Measurements from ENCODE around the gene MSMO1.

The MSMO1 gene

DNA sequence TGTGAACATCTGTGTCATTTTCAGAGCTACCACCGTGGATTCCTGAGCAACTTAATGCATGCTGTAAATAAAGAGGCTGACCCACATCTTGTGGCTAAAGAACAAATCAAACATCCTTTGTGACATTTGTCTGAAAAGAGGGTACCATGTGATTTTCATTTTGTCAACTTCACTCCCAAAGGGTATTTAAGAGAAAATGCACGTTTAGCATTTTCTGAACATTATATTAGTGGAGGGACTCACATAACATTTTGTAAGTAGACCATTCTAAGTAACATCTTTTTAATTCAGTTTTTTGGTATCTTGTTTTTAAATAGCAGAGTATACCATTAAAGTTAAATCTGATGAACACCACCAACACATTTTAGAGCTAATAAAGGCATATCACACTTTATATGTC is 34.3 kb downstream of the MSMO1 start:
- no peak for DNase-seq

DNA sequence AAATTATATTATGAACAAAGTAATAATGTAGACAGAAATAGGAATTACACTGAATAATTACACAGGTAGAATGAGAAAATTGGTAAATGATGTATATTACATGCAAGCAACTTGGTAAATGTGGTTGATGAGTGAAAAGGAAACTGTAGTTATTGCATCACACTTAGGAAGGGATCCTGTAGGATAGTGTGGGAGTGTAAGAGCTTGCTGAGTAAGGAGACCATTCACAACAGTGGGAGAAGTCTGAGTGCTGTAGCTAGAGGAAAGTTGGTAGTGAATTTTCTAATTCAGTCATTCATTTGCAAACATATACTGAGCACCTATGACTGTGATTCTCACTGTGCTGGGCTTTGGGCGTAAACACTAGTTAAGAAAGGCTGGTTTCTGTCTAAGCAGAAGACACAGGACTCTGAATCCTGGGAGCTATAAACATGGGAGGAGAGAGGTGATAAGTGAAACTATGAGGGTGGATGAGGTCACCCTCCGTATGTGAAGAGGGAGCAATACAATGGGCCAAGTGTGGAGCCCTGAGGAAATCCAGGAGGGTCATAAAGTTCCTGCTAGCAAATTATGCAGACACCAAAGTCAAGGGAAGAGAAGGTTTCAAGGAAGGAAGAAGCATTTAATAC is 37.1 kb downstream of the MSMO1 start:
- DNase-seq, result no peak

DNA sequence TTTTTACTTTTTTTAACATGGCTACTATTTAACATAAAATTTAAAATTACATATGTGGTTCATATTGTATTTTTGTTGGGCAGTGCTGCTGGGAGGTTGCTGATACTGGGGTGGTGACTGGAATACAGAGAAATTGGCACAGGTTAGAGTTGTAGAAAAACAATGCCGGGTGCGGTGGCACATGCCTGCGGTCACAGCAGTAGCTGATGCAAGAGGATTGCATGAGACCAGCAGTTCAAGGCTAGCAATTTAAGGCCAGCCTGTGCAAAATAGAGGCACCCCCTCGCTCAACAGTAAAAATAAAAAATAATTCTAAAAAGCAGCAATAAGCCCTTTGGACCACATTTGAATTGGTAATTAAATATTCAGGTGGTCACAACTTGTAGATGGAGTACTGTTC is 39.6 kb downstream of the MSMO1 start:
- DNase-seq, result no peak

GRCh38 chr4:165368114-165368513 is 40.6 kb downstream of the MSMO1 start:
- no peak for DNase-seq

GRCh38 chr4:165368567-165368966 is 41.1 kb downstream of the MSMO1 start:
- no peak for DNase-seq

DNA sequence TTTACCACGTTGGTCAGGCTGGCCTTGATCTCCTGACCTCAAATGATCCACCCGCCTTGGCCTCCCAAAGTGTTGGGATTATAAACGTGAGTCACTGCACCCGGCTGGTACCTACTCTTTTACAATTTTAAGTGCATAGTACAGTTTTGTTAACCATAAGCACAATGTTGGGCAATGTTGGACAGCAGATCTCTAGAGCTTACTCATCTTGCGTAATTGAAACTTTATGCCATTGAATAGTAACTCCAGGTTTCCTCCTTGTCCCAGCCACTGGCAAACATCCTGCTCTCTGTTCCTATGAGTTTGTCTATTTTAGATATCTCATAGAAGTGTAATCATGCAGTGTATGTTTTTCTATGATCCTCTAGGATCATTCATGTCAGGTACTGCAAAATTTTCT is 42.1 kb downstream of the MSMO1 start:
- DNase-seq, result no peak

DNA sequence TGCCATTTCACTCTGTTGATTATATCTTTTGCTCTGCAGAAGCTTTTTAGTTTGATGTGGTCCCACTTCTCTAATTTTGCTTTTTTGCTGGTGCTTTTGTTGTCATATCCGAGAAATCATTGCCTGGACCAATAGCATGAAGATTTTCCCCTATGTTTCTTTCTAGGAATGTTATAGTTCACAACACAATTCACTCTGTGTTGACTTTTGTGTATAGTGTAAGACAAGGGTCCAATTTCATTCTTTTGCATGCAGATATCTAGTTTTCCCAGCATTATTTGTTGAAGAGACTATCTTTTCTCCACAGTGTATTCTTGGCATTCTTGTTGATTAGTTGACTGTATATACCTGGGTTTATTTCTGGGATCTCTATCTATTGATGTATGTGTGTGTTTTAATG is 43.1 kb downstream of the MSMO1 start:
- no peak for DNase-seq

GRCh38 chr4:165375465-165375864 is 48.0 kb downstream of the MSMO1 start:
- DNase-seq, result no peak

DNA sequence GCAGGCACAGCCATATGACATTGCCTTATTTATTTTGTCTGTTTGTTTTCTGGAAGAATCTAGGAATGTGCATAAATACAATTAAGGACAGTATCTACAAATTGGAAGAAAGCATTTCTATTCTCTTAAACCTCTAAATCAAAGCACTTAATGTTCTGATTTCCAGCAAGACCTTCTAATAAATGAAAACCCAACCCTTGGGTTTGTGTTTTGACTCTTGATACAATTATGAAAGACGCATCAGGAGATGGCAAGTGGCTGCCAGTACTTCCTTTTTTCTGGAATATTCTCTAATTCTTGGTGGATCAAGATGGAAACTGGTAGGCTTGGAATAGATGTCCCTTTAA is 50.9 kb downstream of the MSMO1 start:
- DNase-seq, result no peak

GRCh38 chr4:165378745-165379677 is 51.5 kb downstream of the MSMO1 start, which contains the start of gene CPE:
Gene CPE (plus strand): TSS chr4:165379008. CDS start chr4:165379222, 214 bp downstream.
- peak; percentile 36 for DNase-seq

DNA sequence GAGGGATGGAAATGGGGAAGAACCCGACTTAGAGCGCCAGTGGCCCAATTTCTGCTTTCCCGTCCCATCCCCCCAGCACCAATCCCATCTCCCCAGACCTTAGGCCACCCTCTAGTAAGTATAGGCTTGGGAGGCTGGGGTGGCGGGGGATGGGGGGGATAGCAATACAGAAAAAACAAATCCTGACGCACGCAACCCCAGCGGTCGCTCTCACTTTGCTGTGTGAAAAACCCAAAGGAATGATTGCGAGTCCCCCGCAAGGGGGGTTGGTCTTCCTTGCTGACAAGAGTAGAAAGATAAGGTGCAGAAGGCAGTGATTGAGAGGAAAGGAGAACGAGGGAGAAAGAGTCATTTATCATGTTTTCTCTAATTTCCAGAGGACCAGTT is 52.2 kb downstream of the MSMO1 start:
- DNase-seq, result no peak

- no peak for DNase-seq
Observed at GRCh38 chr4:165380805-165381204, 53.3 kb downstream of the MSMO1 start.

DNA sequence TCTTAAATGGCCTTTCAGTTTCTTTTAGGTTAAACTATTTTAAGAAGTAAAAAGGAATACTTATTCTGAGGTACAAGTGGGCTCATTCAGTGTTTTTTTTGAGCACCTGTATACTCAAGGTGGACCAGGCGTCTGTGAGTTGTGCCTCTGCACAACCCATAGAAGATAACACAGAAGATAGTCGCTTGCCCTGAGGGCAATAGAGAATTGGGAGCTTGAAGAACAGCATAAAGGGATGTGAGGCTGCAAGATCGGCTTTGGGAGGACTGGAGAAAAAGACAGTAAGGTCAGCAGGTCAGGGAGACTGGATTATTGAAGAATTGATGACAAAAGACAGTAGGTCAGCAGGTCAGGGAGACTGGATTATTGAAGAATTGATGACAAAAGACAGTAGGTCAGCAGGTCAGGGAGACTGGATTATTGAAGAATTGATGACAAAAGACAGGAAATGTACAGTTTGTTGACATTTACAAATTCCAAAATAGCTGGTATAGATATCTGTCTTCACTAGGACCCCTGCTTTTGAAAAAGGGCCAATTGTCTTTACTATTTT is 54.4 kb downstream of the MSMO1 start:
- no peak for DNase-seq

- DNase-seq, result no peak
Observed at GRCh38 chr4:165382640-165383039, 55.2 kb downstream of the MSMO1 start.

DNA sequence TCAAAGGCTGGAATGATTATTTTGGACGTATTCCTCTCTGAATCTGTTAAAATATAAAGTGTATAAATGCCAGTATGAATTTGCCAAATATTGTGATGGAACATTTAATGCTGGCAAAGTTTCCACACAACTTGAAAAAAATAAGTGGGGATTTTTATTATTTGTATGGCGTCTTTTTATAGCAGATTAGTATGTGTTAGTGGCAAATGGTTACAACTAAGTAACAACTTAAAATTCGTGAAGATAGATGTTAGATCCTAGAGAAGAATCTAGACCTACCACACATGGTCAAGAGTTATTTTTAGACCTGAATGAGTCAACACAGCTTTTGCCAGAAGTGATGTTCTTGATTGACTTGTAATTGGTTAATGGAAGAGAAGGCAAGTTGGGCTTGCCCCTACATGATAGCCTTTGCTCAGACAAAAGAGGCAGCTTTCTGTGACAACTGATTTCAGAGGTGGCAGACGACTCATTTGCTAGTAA is 56.2 kb downstream of the MSMO1 start:
- no peak for DNase-seq

- no peak for DNase-seq
Observed at GRCh38 chr4:165384186-165384585, 56.7 kb downstream of the MSMO1 start.

DNA sequence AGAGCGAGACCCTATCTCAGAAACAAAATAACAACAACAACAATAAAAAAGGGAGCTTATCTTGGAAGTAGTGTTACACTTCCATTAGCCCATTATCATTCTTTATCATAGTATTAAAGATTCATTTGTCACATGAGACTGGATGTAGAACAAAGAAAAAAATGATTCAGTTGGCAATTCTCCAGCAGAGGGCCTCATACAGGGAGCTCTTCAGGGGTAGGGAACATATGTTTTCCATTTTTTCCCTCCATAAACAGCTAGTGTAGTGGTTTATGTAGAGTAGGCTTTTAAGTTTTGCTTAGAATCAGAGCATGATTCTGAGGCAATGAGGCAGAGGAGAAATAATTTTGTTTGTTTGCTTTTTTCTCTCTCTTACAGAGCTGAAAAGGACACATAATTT is 57.1 kb downstream of the MSMO1 start:
- DNase-seq, result no peak

DNA sequence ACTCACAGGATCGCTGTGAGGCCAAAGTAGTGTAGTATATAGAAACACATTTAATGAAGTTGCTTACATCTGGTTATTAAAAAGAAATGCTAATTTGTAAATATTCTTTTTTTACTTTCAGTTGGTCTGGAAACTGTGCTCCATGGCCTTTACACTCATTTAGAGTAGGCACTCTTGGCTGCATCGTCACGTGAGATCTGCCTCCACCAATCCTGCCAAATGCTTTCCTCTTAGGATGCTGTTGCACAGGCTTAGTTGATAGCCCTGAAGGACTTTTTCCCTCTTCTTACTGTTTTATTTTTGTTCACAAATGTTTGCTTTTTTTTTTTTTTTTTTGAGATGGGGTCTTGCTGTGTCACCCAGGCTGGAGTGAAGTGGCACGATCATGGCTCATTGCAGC is 57.7 kb downstream of the MSMO1 start:
- DNase-seq, result no peak

GRCh38 chr4:165386328-165386727 is 58.9 kb downstream of the MSMO1 start:
- no peak for DNase-seq

DNA sequence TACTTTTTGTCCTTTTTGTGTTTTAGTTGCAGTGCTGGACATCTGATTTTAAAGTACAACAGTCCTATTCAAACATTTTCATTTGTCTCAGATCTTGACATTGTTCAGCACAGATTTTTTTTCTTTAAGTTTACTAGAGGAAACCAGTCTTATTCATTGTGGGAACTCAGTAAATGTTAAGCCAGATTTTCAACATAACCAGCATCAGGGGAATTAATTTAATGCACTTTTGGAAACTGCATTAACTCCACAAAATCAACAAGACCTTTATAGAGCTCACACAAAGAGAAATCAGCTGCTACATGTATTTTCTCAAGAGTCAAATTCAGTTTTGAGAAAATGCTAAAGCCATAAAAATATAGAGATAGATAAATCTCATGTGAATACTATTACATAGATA is 61.3 kb downstream of the MSMO1 start:
- DNase-seq, result no peak
